HL-60 (cell line): ENCODE data around the gene THEM5.

Source experiments
- DNase-seq, 2 experiments: peaks; one replicate each; pipeline ENCODE4 v3.0.0-alpha.2; 2010 to 2020; ENCODE audit warnings: low read depth in 1 of 2, low spot score in 1 of 2
- H3K27ac ChIP-seq: fragments of 250-450 bp; sonication (Bioruptor Pico); replicated peaks from 2 replicates; pipeline ENCODE4 v1.5.1; 2020; ENCODE audit warnings: mild to moderate bottlenecking, moderate library complexity
- H3K27me3 ChIP-seq: fragments of 250-450 bp; sonication (Bioruptor Pico); 2 replicates; pipeline ENCODE4 v1.5.1; 2021; ENCODE audit warnings: mild to moderate bottlenecking, moderate library complexity; ENCODE audit not compliant: insufficient read depth, poor library complexity, severe bottlenecking
- H3K4me3 ChIP-seq: replicated peaks from 2 replicates; pipeline ENCODE4 v1.5.1; 2011; ENCODE audit warnings: mild to moderate bottlenecking, control low read depth, low read length; ENCODE audit not compliant: insufficient read depth
- GABPA ChIP-seq: IDR thresholded peaks from 2 replicates; pipeline ENCODE4 v1.6.1; 2012; ENCODE audit warnings: low read depth
- POLR2AphosphoS5 ChIP-seq: IDR thresholded peaks from 2 replicates; pipeline ENCODE4 v1.6.1; 2012; ENCODE audit warnings: low read depth
- REST ChIP-seq: IDR thresholded peaks from 2 replicates; pipeline ENCODE4 v1.6.1; 2012; ENCODE audit warnings: low read depth; ENCODE audit not compliant: insufficient replicate concordance
- SPI1 ChIP-seq: IDR thresholded peaks from 2 replicates; pipeline ENCODE4 v1.6.1; 2012; ENCODE audit warnings: low read depth, mild to moderate bottlenecking, borderline replicate concordance
- TF ChIP-seq, protein P1 (sequence below): IDR thresholded peaks from one replicate; pipeline ENCODE4 v1.5.1; 2011; ENCODE audit warnings: low read length, control low read depth, inconsistent platforms; ENCODE audit not compliant: insufficient read depth

The THEM5 gene

DNA sequence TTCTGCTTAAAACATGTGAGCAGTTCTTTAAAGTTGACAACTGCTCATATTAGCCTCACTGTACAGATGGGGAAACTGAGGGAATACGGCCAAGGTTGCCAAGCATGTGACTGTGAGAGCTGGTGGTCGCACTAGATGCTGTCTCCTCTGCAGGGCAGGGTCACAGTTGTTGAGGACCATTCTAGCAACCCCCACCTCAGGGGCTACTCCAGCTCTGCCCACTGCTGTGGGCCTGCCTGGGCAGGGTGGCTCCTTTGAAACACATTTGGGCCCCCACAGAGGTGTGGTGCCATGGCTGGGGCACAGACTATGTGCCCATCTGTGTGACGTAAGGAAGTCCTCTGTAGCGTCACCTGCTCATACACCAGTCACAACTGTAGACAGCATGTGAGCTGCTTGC is 779 bp downstream of the THEM5 start:
- Histone ChIP-seq H3K4me3 (no peak overlapping the region), H3K27ac (no peak overlapping the region), H3K27me3 (peaks cover 9% of the 10 kb centered on the region)
- DNase-seq: no peak
- no peak for TF ChIP-seq REST
- TF ChIP-seq POLR2AphosphoS5: no peak
- TF ChIP-seq, protein P1, sequence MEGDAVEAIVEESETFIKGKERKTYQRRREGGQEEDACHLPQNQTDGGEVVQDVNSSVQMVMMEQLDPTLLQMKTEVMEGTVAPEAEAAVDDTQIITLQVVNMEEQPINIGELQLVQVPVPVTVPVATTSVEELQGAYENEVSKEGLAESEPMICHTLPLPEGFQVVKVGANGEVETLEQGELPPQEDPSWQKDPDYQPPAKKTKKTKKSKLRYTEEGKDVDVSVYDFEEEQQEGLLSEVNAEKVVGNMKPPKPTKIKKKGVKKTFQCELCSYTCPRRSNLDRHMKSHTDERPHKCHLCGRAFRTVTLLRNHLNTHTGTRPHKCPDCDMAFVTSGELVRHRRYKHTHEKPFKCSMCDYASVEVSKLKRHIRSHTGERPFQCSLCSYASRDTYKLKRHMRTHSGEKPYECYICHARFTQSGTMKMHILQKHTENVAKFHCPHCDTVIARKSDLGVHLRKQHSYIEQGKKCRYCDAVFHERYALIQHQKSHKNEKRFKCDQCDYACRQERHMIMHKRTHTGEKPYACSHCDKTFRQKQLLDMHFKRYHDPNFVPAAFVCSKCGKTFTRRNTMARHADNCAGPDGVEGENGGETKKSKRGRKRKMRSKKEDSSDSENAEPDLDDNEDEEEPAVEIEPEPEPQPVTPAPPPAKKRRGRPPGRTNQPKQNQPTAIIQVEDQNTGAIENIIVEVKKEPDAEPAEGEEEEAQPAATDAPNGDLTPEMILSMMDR: no peak
- no peak for TF ChIP-seq SPI1
- TF ChIP-seq GABPA: no peak

- no peak overlapping the region for H3K4me3 ChIP-seq
- peaks cover 10% of the 10 kb centered on the region for H3K27me3 ChIP-seq
- TF ChIP-seq, protein P1: no peak
- TF ChIP-seq GABPA (no peak), POLR2AphosphoS5 (no peak), SPI1 (no peak), REST (no peak)
- no peak overlapping the region for H3K27ac ChIP-seq
- no peak for DNase-seq
Observed at GRCh38 chr1:151851886-151852285, 1.6 kb downstream of the THEM5 start.

- H3K4me3 ChIP-seq: no peak overlapping the region
- peaks cover 10% of the 10 kb centered on the region for H3K27me3 ChIP-seq
- no peak overlapping the region for H3K27ac ChIP-seq
- TF ChIP-seq GABPA (no peak), REST (no peak), POLR2AphosphoS5 (no peak), SPI1 (no peak)
- TF ChIP-seq, protein P1: no peak
- DNase-seq: no peak
Observed at GRCh38 chr1:151849871-151850270, 3.6 kb downstream of the THEM5 start.
